ENCODE results near the gene RBMY1E.
"Not testable (repeated sequence)": the region's sequence is repeated elsewhere in the genome, so short reads cannot be mapped to it uniquely, and the experiment has no call there.

RBMY1E gene

GRCh38 chrY:21917932-21918331 lies at the start of gene RBMY1E:
TSS of gene RBMY1E (minus strand) at chrY:21918032. CDS start at chrY:21916054, 1,978 bp downstream.
- DNase-seq = not testable (repeated sequence)

GRCh38 chrY:21894426-21894825 lies 23.4 kb downstream of the RBMY1E start, which contains the start of gene RBMY1D:
TSS of gene RBMY1D (minus strand) at chrY:21894526. CDS start at chrY:21892513, 2,013 bp downstream.
- DNase-seq = not testable (repeated sequence)

DNA sequence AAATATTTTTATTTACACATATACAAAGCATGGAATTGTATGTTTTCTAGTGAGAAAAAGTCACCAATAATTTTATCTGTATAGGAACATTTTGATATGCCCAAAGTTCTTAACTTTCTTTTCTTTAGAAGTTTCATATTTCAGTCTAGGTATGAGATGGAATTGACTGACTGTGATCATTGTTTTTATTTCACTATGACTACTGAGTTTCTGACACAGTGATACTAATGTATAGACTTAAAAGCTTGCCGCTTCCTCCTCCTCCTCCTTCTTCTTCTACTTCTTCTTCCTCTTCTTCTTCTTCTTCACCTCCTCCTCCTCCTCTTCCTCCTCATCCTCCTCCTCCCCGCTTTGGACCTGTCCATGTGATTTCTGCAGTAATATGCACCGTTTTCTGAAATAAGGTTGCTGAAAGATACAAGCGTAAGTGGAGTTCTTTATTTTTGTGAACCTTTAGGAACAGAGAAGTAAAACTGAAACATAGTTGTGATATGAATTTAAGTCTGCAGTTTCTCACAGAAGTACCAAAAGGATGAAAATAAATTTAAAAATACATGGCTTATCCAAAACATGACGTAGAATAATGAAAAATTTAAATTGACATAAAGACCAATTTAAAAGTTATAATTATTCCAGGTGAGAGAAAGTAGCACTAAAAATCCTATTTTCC lies 48.3 kb downstream of the RBMY1E start:
- not testable (repeated sequence) for DNase-seq

All from left hindlimb (tissue), 1 donor.